A204.1 (cell line): ENCODE data around the gene BEGAIN.

Experiments used
- FAIRE-seq: peaks from 2 replicates; lab custom pipeline; 2012; peaks lifted over from hg19 to GRCh38; lab: Jason Lieb, UNC

The BEGAIN gene

DNA sequence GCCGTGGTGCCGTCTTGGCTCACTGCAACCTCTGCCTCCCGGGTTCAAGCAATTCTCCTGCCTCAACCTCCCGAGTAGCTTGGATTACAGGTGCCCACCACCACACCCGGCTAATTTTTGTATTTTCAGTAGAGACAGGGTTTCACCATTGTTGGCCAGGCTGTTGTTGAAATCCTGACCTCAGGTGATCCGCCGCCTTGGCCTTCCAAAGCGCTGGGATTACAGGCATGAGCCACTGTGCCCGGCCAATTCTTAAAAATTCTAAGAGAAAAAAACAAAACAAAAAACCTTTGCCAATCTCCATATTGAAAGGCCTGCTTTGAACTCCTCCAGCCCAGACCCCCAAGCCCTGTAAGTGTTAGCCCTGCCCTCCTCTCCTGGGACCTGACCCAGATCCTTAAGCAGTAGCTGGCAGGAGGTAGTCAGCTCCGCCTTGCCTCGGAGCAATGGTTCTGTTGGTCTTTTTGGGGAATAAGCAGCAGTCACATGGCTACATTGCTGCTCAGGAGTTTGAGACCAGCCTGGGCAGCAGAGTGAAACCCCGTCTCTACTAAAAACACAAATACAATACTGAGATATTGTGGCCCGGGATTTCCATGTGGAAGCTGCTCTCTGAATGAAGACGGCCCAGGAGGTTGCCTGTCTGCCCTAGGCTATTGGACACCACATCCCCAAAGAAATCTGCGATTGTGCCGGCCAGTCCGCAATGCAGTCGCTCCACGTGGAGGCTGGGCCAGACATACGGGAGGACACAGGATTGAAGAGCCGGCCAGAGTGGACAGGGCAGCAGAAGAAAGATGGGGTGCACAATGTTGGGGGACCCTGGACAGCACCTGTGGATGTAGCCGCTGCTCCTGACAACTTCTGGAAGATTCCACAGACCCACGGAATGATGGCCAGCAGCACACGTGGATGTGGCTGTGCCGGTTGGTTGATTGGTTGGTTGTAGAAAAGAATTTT, 28.8 kb upstream of the BEGAIN start:
- no peak for FAIRE-seq

DNA sequence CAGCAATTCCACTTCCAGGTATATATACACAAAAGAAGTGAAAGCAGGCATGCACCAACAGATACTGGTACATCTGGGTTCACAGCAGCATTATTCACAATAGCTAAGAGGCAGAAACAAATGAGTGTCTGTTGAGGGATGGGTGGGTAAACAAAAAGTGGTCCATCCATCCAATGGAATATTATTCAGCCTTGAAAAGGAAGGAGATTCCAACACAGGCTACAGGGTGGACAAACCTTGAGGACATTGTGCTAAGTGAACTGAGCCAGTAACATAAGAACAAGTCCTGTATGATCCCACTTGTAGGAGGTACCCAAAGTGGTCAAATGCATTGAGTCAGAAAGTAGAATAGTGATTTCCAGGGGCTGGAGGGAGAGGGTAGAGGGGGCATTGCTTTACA, 27.6 kb upstream of the BEGAIN start:
- no peak for FAIRE-seq

DNA sequence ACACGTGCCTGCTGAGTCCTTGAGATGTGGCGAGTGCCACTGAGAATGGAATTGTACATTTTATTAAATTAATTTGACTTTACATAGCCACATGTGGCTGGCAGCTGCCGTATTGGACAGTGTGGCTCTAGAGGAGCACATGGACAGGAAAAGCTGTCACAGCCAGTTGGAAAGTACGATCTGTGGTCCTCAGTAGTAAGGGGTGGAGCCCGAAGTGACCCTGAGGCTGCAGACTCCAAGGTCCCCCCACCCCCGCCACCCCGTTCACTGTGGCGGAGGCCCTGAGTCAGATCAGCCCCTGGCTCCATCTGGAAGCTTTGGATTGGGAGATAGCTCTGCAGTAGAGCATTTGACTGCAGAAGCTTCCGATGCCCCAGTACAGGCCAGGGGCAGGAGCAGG, 25.8 kb upstream of the BEGAIN start:
- FAIRE-seq, result no peak

DNA sequence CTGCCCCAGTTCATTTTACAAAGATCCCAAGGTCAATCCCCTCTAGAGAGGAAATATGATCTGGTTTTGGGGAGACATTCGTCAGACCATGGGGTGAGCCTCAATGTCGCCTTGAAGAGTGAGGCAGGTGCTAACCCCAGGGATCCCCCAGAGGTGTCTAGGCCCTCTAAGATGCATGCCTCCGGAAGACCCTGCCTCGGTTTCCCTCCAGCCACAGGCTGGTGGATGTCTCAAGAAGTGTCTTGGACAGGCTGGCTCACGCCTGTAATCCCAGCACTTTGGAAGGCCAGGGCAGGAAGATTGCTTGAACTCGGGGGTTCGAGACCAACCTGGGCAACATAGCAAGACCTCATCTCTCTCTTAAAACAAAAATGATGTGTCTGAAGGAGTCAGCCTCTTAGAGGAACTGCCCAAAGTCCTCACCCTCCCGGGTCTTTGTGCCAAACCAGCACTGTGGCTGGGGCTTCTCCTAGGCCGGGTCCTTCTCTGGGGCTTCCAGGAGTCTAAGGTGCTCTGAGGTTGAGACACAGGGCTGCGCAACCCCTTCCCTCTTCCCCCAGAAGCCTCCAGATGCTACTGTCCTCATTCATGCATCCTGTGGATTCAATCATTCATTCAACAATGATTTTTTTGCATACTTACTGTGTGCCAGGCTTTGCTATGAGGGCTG, 24.7 kb upstream of the BEGAIN start:
- FAIRE-seq, result no peak

DNA sequence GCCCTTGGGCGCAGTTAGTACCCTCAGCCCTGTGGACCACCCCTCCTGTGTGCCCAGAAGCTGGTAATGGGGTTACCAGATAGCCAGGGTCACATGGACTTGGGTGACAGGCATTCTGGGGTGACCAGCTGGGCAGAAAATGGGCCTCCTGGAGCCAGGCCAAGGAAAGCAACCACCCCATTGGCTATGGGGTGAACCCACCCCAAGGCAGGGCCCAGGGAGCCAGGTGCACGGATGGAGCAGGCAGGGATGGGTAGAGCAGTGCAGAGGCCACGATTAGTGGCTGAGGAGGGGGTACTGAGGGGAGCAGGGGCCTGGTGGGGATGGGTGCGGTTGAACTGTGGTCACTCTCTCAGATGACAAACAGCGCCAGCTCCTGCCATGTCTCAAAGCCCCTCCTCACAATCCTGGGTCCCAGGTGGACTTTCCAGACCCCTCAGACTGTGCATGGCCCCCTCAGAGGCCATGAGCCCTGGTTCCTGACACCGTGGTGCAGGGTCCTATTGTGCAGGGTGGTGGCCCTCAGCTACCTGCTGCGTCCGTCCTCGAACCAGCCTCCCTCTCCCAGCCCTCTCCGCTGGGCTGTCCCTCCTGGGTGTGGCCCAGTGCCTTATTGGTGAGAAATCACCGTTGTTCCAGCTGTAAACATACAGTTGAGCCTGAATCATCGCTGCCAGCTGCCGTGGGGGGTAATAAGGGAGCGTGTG, 23.4 kb upstream of the BEGAIN start:
- FAIRE-seq, result no peak

DNA sequence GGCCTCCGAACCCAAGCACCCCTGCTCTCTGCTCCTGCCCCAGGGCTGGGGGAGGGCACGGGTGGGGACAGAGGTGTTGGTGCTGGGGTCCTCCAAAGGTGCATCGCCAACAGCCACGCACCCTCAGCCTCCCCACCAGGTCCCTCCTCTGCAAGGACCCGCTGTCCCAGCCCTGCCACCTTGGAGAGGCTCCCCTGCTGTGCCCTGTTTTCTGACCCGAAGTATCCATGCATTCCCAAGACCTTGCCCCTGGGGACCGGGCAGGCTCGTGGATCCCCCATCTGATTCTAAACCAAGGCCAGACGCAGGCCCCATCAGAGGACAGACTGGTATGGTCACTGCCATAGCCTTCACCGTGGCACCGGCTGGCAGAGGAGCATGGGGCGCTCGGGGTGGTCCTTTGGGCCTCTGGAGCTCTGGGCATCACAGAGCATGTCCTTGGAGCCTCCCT, 22.7 kb upstream of the BEGAIN start:
- FAIRE-seq, result no peak

DNA sequence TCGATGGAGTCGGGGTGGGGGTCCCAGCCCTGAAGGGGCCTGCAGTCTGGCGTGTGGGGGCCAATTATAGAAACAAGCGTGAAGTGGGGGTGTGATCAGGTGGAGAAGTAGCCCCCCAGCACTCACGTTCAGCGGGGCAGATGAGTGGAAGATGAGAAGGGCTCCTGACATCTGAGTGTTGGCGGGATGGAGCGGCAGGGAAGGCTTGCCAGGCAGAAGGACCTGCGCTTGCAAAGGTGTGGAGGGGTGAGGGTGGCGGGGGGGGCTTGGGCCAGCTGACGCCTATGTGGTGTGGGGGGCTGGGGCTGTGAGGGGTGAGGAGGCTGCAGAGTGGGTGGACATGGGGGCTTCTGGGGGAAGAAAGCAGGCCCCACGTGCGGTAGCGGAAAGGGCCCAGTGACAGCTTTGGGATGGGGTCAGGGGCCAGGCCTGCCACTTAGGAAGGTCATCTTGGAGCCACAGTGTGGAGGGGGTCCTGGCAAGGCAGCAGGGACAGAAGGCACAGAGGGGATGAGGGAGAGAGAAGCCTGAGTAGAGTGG, 22.2 kb upstream of the BEGAIN start:
- no peak for FAIRE-seq

DNA sequence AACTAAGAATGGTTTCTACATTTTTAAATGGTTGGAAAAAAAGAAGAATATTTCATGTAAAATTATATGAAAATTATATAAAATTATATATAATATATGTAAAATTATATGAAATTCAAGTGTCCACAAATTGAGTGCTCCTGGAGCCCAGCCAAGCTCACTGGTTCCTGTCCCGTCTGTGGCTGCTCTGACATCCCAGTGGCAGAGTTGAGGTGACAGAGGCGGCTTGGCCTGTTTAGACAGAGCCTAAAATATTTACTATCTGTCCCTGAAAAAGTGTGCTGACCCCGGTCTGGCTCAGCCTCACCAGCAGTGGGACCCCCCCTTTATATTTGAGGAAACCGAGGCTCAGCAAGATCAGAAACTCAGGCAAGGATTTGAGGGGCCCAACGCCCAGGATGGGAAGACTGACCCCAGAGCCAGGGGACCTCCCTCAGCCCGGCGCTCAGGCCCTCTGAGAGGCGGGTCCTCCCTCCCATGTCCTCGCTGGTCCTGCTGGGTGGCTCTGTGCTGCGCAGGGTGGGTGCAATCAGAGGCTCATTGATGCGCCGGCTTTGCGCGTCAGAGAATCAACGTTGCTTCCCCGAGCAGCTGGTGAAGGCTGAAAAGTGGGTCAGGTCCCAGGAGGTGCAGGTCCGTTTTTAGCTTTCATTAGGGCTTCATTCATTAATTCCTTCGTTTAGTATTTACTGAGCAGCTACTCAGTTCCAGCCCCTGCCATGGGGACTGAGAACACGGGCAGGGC, 21.5 kb upstream of the BEGAIN start:
- FAIRE-seq, result no peak

DNA sequence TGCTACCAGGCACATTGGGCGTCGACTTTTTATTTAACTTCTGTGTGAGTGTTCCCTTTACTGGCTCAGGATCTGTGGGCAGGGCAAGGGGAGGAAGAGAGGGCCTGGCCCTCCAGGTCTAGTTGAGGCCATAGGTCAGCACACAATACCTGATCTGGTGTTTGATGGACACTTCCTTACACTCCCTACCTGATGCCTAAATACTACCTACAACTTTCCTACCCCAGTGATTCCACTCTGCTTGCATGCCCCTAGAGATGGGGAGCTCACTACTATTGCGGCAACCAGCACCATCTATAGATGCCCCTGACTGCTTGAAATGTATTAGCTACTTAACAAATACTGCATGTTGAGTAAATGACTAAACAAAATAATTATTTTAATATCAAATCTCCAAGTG, 20.8 kb upstream of the BEGAIN start:
- no peak for FAIRE-seq

DNA sequence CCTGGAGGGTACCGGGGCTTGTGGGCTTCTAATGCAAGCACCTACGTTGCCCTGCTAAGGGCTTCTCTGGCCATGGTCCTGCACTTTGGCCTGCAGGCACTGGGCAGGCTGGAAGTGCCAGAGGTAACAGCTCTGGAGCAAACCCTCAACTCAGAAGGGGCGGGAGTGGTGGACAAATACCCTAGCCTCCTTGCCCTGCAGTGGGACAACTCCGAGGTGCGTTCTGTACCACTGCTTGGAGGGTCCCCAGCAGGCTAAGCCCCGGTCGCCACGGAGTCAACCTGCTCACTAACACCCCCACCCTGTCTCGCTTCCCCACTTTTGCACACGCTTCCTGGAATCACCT, 20.4 kb upstream of the BEGAIN start:
- no peak for FAIRE-seq

DNA sequence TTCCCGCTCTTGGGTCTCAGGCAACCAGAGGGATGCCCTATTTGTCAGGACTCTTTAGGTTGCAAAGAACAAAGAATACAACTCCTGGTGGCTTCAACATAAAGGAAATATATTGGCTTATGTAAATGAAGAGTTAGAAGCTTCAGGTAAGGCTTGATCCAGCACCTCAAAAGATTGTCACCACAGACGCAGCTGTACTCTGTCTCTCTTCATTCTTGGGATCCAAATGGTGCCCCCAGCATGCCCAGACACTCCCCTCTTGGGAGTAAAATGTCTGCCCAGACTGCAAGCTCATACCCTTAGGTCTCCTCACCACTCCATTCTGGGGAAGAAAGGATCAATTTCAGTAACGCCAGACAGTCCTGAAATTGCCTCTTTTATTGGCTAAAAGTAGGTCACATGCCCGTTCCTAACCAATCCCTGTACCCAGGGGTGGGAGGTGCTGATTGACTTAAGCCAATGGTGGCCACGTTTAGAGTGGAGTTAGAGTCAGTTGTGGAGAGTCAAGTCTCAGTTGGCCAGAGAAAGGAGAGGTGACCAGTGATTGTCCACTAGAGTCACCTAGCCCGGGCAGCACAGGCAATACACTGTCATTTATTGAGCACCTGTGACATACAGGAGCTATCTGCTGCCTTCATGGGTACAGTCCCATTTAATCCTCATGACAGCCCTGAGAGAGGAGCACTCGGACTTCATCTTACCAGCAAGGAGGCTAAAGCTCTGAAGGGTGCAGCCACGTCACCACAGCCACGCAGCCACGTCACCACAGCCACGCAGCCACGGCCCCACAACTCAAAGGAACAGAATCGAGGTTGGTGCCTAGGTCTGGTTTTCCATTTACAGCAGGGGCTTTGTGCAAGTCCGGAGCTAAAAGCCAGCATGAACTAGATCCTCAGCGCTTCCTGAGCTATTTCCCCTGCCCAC, 19.7 kb upstream of the BEGAIN start:
- no peak for FAIRE-seq

DNA sequence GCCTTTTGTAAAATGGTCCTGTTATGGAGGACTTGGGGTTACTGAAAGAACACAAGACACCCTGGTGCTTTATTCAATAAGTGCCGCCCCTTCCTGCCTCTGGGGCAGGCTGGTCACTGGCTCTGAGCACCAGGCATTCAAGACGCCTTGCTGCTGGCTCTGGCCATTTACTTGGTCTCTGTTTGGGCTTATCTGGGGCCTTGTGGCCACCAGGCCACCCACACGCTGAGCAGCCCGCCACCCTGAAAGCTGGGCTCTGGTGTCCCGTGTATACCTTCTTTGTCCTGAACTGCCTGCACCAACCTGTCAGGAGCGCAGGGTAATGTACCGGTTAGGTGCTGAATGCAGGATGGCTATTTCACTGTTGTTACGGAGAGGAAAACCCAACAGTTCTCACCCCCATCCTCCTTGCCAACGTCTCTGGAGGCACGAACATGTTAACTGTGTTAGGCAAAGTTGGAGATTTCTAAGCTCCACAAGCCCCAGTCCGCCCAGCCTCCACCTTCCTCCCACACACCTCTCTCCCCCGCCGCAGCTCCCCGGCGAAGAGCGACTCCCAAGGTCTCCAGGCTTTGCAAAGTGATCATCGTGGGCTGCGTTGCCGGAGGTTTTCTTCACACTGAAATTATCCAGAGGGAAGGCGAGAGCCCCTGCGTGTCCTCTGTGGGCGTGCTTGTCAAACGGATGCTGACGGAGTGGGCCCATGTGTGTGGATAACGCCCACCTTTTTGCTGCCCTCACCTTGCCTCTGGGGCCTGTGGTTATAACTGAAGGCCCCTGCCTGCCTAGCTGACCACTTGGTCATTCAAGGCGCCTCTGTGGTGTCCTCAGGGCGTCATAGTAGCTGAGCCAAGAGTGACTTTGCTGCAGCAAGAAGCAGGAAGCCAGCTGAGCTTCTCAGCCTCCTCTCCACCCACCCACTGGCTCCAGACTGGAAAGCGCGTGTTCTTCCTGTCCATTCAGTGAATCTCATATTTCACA, 18.8 kb upstream of the BEGAIN start:
- FAIRE-seq, result no peak

DNA sequence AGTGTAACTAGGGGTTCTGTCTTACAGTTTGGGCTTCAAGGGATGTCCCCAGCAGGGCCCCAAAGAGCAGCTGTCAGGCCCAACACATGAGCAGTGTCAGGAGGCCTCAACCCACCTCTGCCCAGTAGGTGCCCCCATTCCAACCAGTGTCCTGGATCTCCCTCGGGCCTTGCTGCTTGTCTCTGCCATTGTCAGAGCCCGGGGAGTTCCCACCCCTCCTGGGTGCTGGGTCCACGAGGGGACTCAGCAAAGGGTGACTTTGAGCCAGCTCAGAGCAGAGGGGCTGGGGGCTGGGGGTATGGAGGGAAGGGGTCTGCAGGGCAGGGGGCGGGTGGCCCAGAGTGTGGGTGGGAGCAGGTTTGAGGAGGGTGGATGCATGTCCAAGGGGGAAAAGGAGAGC, 18.0 kb upstream of the BEGAIN start:
- FAIRE-seq, result no peak

DNA sequence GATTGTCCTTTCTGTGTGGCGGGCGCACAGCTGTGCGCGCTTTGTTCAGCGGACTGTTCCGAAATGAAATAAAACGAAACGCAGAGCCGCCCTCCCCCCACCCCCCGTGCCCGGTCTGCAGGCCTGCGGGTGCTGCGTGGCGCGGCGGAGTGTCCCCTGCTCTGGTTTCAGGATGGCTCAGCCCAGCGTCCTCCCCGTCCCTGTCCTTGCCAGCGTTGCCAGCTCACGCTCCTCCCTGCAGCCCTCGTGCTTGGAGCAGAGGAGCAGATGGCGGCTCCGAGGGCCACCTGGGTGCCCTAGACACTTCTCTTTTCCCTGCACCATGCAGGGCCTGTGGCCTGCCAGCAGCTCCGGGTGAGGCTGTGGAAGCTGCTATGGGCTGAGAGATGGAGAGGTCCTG, 17.5 kb upstream of the BEGAIN start:
- FAIRE-seq, result no peak

DNA sequence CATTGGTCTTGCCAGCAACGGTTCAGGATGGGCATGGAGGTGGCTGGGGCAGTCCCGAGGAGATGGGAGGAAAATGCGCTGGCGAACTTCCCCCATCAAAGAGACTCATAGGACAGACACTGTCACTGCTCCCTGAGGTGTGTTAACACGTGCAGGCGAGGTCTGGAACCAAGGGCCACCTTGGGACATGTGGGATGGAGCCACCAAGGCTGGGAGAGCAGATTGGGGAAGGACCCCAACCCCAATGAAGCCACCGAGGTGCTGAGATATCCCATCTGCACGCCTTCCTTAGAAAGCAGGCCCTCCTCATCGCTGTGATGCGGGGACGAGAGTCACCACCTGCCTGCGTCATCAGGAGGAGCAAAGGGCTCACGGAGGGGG, 16.9 kb upstream of the BEGAIN start:
- no peak for FAIRE-seq

DNA sequence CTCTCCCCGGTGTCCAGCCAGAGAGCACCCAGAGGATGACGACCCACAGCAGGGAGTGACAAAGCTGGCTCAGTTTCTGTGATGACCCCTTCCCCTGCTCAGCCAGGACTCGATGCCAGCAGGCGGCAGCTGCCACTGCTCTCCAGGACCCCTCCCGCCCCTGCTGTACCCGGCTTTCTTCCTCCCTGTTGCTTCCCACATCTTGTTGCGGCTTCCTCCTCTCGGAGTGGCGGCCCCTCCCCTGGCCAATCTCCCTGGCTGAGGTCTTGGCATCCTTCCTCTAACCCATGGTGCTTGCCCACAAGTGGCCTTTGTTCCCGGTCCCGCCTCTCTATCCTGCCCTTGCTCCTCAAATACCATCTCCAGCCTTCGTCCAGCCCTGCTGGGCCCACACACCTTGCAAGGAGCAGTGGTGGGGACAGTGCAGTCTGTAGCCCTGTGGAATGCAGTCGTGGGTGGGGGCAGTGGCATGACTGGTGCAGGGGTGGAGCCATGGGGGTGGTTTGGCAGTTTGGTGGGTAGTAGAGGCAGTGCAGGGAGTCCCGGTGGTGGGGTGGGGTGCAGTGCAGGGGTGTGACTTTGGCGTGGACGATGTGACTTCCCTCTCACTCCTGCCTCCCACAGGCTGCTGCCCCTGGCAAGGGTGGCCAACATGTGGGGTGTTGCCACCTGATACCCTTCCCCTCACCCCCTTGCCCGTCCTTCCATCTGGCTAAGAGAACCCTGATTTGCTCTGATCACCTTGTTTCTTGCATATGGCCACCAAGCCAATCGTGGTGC, 16.3 kb upstream of the BEGAIN start:
- FAIRE-seq, result no peak

DNA sequence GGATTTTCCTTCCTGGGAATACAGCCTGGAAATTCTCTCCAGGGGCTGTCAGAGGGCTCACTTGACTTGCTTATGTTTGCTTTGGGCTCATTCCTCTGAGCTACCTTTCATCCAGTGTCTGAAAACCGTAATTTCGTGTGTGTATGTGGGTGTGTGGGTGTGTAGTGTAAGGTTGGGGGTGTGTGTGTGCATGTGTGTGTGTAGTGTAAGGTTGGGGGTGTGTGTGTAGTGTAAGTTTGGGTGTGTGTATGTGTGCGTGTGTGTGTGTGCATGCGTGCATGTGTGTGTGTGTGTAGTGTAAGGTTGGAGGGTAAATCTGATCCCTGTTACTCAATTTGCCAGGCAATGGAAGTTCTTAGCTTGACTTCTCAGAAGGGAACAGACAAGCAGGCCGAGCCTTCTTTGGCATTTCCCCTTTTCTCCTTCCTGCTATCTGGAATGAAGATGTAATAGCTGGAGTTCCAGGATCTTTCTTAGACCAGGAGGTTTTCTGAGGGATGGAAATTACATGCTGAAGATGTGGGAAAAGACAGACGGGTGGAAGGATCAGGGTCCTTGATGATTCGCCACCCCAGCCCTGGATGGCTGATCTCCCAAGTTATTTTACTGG, 15.5 kb upstream of the BEGAIN start:
- no peak for FAIRE-seq

DNA sequence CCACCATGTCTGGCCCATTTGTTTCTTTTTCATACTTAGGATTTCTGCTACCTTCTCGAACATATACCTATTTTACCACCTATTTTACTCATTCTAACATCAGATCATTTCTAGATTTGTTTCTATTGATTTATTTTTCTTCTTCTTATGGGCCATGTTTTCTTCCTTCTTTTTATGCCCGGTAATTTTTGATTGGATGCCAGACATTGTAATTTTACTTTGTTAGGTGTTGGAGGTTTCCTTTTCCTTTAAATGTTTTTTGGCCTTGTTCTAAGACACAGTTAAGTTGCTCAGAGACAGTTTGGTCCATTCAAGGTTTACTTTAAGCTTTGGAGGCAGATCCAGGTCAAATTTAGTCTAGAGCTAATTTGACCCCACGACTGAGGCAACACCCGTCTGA, 14.7 kb upstream of the BEGAIN start:
- no peak for FAIRE-seq

DNA sequence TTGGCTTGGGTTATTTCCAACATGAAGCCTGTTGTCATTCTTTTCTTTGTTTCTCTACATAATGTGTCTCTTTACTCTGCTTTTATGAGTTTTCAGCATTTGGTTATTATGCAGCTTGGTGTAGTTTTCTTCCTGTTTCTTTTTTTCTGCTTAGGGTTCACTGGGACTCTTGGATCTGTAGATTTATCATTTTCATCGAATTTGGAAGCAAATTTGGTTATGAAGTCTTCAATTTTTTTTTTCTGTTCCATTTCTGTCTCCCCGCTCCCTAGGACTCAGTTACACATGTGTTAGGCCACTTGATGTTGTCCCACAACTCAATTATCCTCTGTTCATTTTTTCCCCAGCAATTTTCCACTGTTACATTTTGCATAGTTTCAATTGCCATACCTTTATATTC, 13.8 kb upstream of the BEGAIN start:
- no peak for FAIRE-seq
